Measurements from ENCODE around the gene SEL1L3. TPM values are rescaled to one million over a fixed set of nuclear protein-coding genes. Genes with fewer than 3 reads are reported as not detected.
"Not testable (repeated sequence)": the region's sequence is repeated elsewhere in the genome, so short reads cannot be mapped to it uniquely, and the experiment has no call there.

SEL1L3 gene
- total RNA-seq = 3.2 TPM
- long read RNA-seq, full-length matches to known transcripts = 8 of 11 reads
- long read RNA-seq, partial matches to known transcripts = 1 of 11 reads
- long read RNA-seq, other reads (novel, unspliced or antisense) = 2 of 11 reads

DNA sequence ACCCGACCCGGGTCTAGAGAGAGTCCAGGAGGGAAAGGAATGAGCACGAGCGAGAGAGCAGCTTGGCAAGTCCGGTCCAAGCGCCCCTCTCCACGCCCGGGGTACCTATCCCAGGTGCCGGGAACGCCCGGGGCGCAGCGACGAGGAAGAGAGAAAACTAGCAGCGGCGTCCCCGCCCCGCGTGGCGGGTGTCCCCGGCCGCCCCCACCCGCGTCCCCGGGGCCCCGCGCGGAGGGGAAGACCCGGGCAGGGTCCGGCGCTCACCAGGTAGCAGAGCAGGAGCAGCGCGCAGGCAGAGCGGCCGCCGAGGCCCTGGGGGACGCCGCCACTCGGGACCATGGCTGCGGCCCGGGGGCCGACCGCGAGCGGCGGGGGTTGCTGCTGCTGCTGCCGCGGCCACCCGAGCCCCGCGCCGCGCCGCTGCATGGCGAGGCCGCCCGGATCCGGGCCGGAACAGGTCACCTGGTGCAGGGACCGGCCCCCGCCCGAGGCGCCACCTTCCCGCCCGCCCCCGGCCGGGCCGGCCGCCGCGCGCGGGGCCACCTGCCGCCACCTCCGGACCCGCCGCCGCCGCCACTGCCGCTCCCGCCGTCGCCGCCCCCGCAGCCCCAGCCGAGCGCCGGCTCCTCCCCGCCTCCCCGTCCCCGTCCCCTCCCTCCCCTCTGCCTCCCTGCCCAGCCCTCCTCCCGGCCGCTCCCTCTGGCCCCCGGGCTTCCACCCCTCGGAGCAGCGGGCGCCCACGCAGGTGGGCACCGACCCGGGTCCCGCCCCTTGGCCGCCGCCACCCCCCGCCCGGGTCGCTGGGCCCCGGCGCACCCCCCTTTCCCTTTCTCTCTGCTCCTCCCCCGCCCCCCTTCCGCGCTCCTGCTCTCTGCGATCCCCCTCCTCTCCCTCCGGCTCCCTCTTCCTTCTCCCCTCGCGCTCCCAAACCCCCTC lies at the start of gene SEL1L3:
Gene SEL1L3 (minus strand): TSS at position 578 of the 936 bp plus-strand sequence. CDS start 152 bp downstream, at position 426.
- intact Hi-C loops (cut with DNase I) = loop anchor here (5.0 kb wide), 1 partner anchor 50 kb away; the partner anchor contains the start of gene SMIM20
- peak; percentile 34 for ATAC-seq (ENCODE audit: poor library complexity)

DNA sequence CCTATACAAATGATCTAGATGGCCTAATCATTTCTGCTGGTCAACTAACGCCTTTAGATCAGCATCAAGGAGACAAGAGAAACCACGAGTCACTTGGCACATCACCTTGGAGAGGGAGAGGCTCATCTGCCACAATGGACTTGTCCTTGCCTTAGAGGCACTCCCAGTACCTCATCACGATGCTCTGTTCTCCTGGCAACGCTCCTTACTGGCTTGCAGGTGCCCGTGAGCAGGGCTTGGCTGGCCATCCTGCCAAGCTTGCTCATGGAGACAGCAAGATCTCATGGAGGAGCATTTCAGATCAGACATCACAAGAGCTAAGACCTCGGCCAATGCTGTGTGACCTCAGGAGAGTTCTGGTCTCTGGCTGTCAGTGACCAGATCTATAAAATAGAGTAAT lies 48.6 kb upstream of the SEL1L3 start:
- DNase-seq = no peak
- ATAC-seq (ENCODE audit: poor library complexity) = no peak
- intact Hi-C loops (cut with DNase I) = loop anchor here (5.0 kb wide), 1 partner anchor 49 kb away; the partner anchor contains the start of gene SEL1L3

More for the DNA sequence above, at the start of gene SEL1L3:
- peak; percentile 53 for DNase-seq

DNA sequence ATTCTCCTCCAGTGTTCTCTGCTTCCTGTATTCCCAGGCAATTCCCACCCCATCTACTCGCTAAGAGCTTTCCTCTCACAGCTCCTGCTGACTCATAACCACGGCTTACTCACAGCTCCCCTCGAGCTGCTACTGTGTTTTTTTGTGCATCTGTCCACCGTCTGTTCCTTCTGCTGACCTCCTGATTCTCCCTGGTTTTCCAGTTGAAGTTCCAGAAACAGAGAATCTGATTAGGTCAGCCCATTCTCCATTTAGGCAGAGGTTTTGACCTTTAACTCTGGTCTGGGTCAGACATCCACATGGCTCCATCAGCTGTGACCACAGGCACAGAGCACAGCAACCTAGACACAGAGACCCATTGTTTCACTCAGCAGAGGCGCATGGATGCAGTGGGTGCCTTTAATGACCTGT lies 45.7 kb upstream of the SEL1L3 start:
- ATAC-seq (ENCODE audit: poor library complexity) (no peak), DNase-seq (no peak)
- intact Hi-C loops (cut with DNase I) = no loop called here

DNA sequence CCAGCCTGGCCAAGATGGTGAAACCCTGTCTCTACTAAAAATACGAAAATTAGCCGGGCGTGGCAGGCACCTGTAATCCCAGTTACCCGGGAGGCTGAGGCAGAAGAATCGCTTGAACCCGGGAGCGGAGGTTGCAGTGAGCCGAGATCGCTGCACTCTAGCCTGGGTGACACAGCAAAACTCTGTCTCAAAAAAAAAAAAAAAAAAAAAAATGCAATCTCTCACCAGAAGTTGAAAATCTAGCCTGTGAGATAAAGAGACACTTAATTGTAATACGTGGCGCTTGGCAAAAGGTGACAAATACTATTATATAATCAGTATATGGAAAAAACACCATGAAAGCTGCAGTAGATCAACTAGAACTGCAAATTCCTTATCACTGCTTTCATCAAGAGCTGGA lies 43.3 kb upstream of the SEL1L3 start:
- intact Hi-C loops (cut with DNase I); DNase-seq; ATAC-seq (ENCODE audit: poor library complexity): not testable (repeated sequence)

DNA sequence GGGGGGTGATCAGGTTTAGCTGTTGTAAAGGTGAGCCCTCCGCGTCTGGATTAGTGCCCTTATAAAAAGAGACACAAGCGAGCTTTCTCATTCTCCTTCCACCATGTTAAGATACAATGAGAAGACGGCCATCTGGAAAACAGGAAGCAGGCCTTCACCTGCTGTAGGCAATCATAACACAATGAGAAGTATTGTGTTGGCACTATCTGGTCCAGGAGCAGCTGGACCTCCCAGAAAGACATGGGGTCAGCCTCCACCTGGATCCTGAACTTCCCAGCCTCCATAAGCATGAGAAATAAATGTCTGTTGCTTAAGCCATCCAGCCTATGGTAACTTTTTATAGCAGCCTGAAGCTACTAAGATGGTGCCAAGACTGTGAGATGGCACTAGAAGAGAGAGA lies 42.6 kb upstream of the SEL1L3 start:
- no peak for DNase-seq
- no peak for ATAC-seq (ENCODE audit: poor library complexity)
- intact Hi-C loops (cut with DNase I) = no loop called here

DNA sequence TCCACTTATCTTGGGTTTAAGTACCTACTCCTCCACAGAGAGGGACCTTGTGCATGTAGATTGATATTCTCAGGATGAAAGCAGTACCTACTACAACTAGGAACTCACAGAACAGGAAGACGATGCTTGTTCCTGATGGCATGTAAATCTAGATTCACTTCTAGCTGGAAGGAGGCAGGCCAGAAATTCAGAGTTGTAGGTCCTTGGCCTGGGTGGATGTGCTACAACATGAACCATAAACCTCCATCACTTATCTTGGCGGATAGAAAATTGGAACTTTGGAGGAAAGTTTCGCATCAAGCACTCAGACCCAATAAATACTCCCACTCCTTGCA lies 41.9 kb upstream of the SEL1L3 start:
- ATAC-seq (ENCODE audit: poor library complexity) = no peak
- intact Hi-C loops (cut with DNase I) = no loop called here
- no peak for DNase-seq

DNA sequence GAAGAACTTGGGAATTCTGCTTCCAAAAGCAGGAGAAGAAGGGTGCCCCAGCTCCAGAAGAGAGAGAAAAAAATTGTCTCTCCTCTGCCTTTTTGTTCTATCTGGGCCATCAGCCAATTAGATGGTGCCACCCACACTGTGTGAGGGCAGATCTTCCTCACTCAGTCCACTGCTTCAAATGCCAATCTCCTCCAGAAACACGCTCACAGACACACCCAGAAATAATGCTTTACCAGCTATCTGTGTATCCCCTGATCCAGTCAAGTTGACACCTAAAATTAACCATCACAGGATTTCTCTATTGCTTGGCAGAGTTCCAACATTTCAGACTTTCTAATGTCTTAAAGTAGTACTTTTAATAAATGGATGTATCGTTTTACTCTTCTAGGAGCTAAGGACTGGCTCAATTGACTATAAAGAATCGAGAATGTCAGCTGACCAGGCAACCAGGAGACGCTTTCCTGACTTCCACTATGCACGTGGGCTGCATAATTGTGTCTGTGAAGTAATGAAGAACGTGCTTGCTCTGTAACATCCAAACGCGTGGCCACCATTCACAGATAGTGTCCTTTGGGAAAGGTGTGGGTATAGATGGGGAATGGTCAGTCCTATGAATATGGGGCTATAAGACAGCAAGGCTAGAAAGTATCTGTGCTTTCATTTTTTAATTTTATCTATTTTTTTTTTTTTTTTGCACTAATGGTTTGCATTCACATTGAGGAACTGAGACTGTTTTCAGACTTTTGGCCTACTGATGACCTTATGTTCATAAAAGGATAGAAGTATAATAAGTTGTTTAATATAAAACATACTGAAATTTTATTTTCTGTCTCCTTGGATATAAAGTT lies 41.3 kb upstream of the SEL1L3 start:
- ATAC-seq (ENCODE audit: poor library complexity) (no peak), DNase-seq (no peak)
- intact Hi-C loops (cut with DNase I) = no loop called here

DNA sequence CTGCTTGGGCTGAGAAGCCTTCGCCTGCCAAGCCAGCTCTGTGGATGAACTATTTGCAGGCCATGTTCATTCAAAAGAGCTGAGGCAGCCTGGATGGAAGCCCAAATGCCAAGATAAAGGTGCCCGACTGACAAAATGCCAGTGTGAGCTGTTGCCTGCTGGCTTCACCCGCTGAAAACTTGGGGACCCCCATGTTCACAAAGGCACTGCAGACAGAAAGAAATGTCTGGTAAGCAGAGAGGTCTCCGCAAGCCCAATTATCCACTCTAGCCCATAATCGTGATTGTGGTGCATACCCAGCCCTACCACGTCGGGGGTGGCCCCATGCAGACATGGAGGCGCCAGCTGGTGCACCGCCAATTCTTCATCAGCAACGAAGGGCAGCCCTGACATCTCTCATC lies 38.2 kb upstream of the SEL1L3 start:
- DNase-seq (peak; percentile 53), ATAC-seq (ENCODE audit: poor library complexity) (peak; percentile 78)
- intact Hi-C loops (cut with DNase I) = no loop called here

DNA sequence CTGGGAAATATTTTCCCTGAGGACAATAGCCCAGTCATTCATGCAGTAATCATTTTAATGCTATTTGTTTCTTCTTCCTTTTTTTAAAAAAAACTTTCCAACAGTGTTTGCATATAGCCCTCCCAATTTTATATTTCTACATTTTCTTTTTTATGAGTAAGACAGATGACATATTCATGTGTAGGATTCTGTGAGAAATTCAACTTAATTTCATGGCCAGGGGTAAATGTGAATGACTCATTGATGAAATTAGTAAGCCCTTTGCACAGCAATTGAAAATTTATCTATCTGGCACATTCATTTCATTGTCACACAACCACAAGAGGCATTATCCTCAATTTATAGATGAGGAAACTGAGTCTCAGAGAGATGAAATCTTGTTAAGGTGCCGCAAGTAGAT lies 37.5 kb upstream of the SEL1L3 start:
- intact Hi-C loops (cut with DNase I) = no loop called here
- DNase-seq (no peak), ATAC-seq (ENCODE audit: poor library complexity) (no peak)

DNA sequence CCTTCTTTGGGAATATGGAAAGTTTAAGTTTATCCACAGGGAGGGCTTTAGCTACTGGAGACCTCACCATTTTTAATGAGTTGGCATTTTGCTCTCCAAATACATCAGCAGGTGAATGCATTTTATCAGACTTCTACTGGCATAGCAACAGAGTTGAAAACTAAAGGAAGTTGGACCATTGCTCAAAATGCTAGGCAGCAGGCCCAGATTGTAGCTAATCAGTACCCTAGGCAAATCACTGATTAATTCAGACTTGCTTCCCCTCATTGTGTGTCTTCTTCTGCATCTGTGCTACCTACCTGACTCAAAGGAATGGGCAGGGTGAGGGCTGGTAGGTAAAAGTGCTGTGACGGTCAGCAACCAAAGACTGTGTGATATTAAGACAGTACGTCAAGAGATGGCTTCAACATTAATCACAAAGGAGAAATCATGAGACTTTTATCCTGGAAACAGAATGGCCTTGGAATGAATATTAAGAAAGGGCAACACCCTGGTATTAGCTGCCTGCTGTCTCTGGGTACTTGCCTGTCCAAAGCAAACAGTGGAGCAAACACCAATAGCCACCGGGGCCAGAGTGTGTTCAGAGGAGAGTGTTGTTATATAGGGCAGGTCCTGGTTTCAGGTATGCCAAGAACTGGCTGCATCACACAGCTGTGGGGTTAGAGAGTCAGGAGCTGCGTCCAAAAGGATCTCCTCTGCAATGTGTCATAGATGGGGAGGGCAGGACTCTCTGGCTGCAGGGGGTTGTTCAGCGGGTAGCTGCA lies 34.2 kb upstream of the SEL1L3 start:
- intact Hi-C loops (cut with DNase I) = no loop called here
- ATAC-seq (ENCODE audit: poor library complexity) (no peak), DNase-seq (no peak)

DNA sequence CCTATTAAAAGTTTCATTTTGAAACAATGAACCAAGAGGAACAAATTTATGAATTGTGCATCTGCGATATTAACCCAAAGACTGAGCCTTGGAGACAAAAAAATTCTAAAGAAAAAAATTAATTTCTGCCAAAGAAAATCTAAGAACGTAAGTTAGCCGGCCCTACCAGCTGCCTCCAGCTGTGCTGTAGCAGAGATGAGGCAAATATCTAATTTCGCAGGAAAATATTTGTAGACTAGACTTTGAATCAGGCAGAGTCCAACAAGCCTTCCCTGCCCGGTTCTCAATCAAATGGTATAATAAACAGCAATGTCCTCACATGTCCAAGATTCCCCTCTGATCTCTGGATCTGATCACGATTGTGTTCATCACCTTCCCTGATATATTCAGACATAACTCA lies 30.0 kb upstream of the SEL1L3 start:
- DNase-seq (peak; percentile 49), ATAC-seq (ENCODE audit: poor library complexity) (peak; percentile 51)
- intact Hi-C loops (cut with DNase I) = no loop called here

DNA sequence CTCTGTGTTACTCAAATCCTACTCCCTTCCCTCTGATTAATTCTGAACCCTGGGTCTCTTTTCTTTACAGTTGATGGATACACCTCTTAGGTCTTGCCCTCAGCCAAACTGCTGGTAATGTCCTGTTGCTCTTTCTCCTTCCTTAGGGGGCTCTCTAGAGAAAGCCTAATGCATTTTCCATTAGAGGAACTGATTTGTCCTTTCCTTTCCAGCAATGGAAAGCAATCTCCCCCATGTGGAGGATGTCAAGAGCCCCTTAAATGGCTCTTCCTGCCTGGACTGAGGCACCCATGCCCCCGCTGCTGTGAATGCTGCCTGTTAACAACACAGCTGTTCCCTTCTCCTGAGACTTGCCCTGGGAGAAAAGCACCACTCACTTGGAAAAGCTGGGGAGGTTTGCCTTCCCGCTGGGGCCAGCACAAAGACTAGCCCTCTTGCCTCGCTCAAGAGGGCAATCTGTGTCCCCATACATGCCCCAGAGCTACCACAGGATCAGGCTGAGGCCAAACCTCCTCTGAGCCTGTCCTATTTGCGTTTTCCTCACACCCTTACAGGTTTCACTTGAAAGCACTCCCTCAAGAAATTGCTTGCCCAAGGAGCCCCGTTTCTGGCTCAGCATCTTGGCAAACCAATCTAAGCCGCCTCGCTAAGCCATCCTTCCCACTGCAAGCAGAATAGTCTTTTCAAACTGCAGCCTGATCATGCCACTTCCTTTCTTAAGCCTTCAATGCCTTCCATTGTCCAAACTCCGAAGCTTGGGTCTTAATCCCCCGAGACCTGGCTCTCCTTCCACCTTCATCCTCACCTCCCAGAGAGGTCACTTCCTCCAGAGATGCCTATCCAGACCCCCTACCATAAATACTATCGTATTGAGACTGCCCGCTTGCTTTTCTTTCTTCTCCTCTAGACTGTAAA lies 28.0 kb upstream of the SEL1L3 start:
- ATAC-seq (ENCODE audit: poor library complexity) = no peak
- no peak for DNase-seq
- intact Hi-C loops (cut with DNase I) = no loop called here

DNA sequence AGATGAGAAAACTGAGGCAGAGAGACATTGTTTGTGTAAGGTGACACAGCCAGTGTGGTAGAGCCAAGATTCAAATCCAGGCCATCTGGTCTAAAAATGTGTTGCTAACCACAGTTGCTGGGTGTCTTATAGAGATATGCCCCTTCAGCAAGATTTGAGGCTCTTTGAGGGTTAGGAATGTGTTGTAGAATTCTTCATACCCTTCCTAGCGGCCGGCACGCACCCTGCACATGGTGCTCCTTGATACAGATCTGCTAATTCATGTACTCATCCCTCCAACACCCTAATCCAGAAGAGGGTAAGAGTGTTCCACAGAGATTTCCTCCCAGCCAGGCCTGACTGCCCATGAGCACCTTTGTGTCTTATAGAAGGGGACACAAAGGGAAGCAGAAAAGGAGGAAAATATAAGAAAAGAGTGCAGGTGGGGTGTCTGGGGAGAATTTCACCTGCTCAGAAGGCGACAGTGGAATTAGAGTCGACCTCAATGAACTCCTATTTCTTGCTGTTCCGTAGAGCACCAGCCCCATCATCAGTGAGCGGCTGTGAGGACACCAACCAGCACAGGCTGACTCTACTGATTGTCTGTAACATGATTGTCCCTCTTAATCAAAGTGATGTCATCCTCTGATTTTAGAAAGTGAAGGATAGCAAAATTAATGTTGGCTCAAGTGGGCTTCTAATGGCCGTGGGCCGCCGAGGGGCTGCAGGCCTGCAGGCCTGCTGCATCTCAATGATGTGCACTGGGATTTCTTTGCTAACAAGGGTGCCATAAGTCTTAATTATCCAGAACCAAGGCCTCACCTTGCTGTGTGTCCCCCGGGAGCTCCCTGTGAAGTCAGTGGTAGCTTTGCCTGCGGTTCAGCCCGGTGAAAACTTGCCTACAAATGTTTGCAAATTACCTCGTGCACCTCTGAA lies 27.1 kb upstream of the SEL1L3 start:
- no peak for DNase-seq
- no peak for ATAC-seq (ENCODE audit: poor library complexity)
- intact Hi-C loops (cut with DNase I) = no loop called here

DNA sequence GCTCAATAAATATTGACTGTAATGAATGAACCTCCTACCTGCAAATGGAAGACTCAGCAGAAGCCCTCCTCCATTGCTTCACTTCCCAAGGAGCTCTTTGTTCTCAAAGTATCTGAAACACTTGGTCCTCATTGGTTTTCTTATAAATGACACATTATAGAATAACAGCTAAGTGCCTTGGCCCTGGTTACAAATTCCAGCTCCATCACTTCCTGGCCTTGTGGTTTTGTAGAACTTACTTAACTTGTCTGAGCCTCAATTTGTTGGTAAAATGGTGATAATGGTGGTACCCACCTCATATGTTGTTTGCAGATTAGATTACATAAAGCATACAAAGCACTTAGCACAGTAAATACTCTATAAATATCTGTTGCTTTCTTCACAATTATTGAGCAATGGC lies 26.0 kb upstream of the SEL1L3 start:
- intact Hi-C loops (cut with DNase I) = no loop called here

DNA sequence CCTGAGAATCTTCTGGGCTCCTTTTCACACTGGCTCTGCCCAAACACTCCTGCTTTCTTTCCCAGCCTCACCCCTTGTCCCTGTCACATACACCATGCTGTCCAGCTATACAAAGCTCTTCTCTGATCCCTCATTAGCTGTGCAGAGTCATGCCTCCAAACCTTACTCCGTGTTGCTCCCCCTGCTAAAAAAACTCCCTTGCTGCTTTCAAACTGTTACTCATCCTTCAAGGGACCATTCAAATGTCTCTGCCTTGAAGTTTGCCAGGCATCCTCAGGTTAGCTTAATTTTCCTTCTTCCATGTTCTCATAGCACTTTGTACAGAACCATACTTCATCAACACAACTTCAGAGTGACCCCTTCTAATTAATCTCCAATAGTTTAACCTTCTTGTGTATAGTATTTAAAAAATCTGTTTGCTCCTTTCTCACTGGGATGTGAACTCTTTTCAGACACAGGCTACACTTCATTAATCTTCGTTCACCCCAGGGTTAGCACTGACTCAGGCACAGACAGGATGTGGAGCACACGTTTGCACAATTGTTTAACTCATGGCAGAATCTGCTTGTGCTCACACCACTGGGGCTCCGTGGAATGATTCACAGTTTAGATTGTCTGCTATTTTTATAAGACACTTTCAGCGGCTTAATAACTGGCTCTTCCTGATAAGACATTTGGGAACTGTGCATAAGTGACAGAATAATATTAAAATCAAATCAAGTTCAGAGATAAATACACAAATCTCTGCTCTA lies 21.4 kb upstream of the SEL1L3 start:
- no peak for DNase-seq
- intact Hi-C loops (cut with DNase I) = no loop called here
- ATAC-seq (ENCODE audit: poor library complexity) = no peak

More for the DNA sequence above, 26.0 kb upstream of the SEL1L3 start:
- no peak for DNase-seq
- ATAC-seq (ENCODE audit: poor library complexity) = no peak

DNA sequence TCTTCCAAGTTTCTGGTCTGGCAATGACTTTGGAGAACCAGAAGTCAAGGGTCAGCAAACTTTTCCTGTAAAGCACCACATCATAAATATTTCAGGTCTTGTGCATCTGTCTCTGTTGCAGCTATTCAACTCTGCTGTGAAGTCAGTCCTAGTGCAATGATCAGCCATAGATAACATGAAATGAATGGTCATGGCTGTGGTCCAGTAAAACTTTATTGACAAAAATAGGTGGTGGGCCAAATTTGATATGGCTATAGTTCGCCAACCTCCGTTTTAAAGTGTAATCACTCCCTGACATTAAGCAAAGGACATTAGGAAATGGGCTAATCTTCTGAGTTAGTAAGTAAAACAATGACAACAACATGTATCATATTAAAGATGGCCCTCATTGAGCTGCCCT lies 20.8 kb upstream of the SEL1L3 start:
- DNase-seq = no peak
- no peak for ATAC-seq (ENCODE audit: poor library complexity)
- intact Hi-C loops (cut with DNase I) = no loop called here

Data from Right ventricle myocardium superior (tissue), 1 donor.